ENCODE data around the gene DPP9.
"Not testable (repeated sequence)": the region's sequence is repeated elsewhere in the genome, so short reads cannot be mapped to it uniquely, and the experiment has no call there.

The DPP9 gene

GRCh38 chr19:4684312-4685095 lies 39.1 kb downstream of the DPP9 start:
- DNase-seq: no peak

- DNase-seq: no peak
Observed at GRCh38 chr19:4682417-4683200, 41.0 kb downstream of the DPP9 start.

GRCh38 chr19:4680021-4680420 lies 43.6 kb downstream of the DPP9 start:
- not testable (repeated sequence) for DNase-seq

- no peak for DNase-seq
Observed at GRCh38 chr19:4678881-4679790, 44.5 kb downstream of the DPP9 start.

GRCh38 chr19:4676955-4677731 lies 46.5 kb downstream of the DPP9 start:
- no peak for DNase-seq

GRCh38 chr19:4675346-4675745 lies 48.3 kb downstream of the DPP9 start:
- DNase-seq: no peak

- no peak for DNase-seq
Observed at GRCh38 chr19:4673726-4674125, 49.9 kb downstream of the DPP9 start.

- no peak for DNase-seq
Observed at GRCh38 chr19:4673216-4673615, 50.4 kb downstream of the DPP9 start.

GRCh38 chr19:4671185-4671851 lies 52.3 kb downstream of the DPP9 start:
- DNase-seq: no peak

GRCh38 chr19:4669723-4670480 lies 53.7 kb downstream of the DPP9 start, which contains the start of gene MYDGF:
Gene MYDGF (minus strand): TSS chr19:4670342. CDS start chr19:4670334, 8 bp downstream.
- DNase-seq: peak; percentile 91 to 95

- no peak for DNase-seq
Observed at GRCh38 chr19:4664642-4665041, 59.0 kb downstream of the DPP9 start.

GRCh38 chr19:4662812-4663211 lies 60.8 kb downstream of the DPP9 start:
- no peak for DNase-seq

GRCh38 chr19:4662020-4662695 lies 61.5 kb downstream of the DPP9 start:
- DNase-seq: no peak

- DNase-seq: no peak
Observed at GRCh38 chr19:4660993-4661392, 62.6 kb downstream of the DPP9 start.

- DNase-seq: no peak
Observed at GRCh38 chr19:4660181-4660791, 63.4 kb downstream of the DPP9 start.

- no peak for DNase-seq
Observed at GRCh38 chr19:4657835-4658234, 65.8 kb downstream of the DPP9 start.

GRCh38 chr19:4657262-4657661 lies 66.4 kb downstream of the DPP9 start:
- no peak for DNase-seq

- DNase-seq: no peak
Observed at GRCh38 chr19:4656102-4656501, 67.5 kb downstream of the DPP9 start.

GRCh38 chr19:4654437-4655361 lies 68.9 kb downstream of the DPP9 start:
- no peak for DNase-seq

All from stimulated activated CD4-positive, alpha-beta T cell treated with anti-CD3 and anti-CD28 coated beads, Interleukin-4, amount 100 ng/mL, for 4 hours (primary cell).